NCI-H524 treated with DMSO at 0.1 percent for 48 hours (cell line): ENCODE results near the gene NR3C2.
A peak's percentile ranks its signal among the peaks of the same experiment; 100 is the strongest.

Experiments used
- DNase-seq: peaks from one replicate; lab custom pipeline; 2025; lab: John Stamatoyannopoulos, UW

The NR3C2 gene

DNA sequence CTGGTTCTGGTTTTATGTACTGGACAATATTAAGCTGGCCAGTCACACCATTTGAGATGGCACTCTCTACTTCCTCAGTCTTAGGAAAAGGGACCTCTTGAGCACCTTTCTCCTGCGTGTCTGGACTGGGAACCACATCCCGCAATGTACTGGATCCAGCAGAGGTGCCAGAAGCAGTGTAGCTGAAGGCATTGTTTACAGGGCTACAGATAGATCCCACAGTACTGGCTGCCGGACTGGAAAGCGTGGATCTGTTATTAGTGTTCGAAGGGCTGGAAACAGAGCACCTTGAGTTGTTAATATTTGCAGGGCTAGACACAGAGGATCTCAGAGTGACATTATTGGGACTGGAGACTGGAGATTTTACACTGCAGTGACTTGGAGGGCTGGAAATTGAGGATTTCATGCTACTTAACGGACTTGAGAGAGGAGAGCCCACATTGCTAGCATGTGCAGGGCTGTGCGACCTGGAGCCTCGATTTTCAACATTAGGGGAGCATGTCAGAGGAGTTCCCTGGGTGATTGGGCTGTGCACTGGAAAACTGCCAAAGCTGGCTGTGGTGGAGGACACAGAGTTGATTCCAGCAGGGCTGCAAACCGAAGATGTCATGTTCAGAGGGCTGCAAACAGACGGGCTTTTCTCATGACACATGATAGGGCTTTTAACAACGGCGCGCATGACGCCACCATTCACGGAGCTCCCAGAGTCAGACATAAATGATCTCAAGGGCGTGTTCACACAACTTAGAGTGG, 6.4 kb downstream of the NR3C2 start:
- DNase-seq = no peak

DNA sequence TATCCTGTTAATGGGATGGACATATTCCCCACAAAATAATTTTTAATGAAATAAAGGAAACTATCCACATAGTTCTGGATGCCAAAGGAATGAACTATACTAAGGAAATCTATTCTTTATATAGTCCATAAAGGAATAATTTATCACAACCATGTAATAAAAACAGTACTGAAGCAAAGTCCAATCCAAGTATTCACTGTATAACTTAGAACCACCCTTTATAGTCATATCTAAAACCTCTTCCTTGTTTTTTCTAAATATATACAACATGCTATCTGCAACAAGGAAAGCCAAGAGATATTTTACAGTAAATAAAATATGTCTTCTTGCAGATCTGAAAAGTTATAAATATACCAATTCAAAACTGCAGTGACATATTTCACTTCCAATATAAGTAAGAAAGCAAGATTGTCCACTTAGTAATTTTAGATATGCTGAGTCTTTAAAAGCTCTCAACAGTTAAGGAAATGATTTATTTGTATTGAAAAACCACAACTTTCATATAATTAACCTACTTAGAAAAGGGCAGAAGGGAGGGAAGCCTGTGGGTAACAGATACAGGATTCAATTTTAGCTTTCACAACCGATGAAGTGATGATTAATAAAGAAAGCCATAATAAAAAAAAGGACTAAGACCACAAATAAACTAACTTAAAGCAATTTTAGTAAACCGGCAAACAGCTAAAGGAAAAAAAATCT, 8.0 kb downstream of the NR3C2 start:
- no peak for DNase-seq

DNA sequence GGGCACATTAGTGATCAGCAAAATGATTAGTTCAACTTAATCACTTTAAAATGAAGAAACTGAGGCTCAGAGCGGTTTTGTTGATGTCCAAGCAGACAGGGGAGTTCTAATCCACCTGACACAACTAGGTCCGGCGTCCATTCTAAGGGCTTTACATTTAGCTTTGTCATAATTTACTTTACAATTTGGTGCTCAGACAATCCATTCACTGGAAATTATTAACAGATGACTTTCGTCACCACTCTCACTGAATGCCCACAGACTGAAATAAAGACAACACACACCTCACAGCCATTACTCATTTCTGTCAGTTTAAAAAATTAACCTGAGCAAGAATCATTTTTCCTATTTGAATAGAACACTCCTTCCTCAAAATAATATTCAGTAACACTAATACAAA, 10.8 kb downstream of the NR3C2 start:
- no peak for DNase-seq

DNA sequence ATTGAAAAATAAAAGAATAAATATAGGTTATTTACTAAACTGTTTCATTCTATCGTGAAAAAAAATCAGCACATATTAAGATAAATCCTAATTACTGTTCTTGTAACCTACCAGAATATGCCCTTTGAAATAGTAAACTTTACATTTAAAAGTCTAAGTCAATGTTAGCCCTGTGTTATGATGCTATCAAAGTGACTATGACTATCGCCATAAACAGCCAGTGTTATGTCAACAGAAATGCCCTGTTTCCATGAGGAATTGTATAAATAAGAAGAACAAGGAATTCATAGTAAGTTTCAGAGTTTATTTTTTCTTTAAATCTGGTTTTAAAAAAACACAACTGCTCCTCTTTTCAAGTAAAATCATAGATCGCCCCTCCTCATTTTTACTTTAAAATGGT, 11.4 kb downstream of the NR3C2 start:
- DNase-seq = no peak

DNA sequence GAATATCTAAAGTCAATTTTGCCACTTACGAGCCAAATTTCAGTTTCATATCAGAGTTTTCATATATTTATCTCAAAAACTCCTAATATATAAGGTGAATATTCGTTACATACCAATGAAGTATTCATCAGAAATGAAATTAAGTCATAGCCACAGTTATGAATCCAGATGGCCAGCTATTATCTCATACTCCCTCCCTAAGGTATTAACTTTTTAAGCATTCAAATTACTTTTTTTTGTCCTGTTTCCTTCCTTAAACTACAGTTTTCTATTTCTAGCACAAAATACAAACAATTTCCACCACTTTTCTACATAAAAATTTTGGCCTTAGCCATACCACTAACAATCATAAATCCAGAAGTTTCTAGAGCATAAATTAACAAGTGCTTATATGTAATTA, 13.0 kb downstream of the NR3C2 start:
- no peak for DNase-seq

DNA sequence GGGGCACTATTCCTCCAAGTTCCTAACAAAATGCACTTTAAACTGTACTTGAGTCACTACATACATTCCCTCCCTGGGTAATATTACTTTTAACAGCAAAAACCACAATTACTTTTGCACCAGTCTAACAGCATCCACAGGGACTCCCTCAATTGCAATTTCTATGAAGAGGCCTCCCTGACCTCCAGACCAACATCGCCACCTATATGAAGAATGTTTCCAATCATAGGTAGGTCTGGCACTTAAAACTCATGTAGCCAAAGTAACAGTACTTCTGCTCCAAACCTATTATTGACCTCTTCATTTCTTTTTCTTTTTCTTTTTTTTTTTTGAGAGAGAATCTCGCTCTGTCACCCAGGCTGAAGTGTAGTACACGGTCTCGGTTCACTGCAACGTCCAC, 15.6 kb downstream of the NR3C2 start:
- DNase-seq = no peak

DNA sequence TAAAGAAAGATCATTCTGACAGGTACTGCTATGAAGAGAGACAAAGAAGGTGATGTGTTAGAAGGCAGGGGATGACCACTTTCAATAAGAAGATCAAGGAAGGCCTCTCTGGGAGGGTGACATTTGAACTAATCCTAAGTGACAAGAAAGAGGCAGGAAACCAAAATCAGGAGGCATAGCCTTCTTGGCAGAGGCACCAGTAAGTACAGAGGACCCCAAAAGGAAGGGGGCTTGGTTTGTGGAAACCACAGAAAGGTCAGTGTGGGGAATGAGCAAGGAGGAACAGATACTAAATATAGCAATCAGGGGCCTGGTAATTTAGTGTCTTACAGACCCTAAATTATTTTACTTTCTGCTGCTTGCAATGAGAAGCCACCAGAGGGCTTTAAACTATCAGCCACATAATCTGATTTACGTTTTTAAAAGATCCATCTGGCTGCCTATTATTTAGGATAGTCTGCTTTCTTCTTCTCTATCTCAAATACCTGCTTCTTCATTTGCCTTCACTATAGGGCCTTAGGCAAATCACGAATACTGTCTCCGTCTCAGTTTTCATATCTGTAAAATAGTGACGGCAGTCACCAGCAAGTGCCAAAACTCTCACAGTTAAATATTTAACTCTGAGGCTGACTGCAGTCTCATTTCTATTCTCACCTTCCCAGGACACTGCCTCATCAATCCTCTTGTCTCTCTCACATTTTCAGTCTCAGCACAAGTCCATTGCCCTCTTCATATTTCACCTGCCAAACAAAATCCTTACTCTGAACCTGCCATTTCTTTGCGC, 16.7 kb downstream of the NR3C2 start:
- no peak for DNase-seq

DNA sequence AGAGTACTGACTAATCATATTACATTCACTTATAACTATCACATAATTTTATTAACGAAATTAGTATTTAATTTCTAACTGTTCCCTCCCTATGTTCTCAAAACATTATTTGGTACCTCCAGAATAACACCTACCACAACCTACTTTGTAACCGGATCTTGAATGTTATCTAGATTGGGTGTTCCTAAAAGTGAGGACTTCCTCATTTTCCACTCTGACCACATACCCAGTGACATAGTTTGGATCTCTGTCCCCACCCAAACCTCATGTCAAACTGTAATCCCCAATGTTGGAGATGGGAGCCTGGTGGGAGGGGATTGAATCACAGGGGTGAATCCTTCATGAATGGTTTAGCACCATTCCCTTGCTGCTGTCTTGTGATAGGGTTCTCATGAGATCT, 21.8 kb downstream of the NR3C2 start:
- DNase-seq = no peak

DNA sequence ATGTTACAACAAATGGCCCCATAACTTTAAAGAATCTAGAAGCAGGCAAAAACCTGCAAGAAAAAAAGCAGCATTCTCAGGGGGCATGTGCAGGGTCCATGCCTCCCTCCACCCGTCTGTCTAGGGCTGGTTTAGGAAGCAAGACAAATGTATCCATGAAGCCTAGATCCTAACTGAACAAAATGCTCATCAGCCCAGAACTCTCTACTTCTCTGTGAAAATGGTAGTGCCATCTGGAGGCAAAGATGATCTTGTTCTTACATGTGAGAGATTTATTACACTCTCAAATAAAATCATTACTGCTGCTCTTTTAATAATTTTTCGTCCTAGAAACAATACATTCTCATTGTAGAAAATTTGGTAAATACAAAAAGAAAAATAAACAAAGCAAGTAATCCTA, 26.7 kb downstream of the NR3C2 start:
- peak; percentile 1 for DNase-seq

DNA sequence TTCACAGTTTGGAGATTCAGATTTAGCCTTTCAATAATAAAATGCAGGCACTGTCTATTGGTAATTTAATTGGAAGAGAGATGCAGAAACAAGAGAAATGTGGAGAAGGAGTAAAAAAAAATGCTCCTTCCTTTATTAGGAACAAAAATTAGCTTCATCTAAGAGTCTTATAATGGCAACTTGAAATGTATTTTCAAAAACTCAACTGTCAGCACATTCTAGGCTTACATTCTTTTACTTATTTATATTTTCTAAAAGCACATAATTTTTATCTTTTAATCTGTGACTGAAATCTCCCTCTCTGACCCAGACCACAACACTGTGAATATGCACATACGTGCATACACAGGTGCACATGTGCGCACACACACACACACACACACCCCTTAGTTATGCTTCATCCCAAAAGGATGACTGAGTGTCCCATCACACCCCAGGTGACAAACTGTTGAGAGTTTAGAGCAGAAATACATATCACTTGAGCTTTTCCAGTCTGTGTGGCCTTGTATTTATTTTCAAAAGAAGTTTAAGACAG, 29.7 kb downstream of the NR3C2 start:
- no peak for DNase-seq

DNA sequence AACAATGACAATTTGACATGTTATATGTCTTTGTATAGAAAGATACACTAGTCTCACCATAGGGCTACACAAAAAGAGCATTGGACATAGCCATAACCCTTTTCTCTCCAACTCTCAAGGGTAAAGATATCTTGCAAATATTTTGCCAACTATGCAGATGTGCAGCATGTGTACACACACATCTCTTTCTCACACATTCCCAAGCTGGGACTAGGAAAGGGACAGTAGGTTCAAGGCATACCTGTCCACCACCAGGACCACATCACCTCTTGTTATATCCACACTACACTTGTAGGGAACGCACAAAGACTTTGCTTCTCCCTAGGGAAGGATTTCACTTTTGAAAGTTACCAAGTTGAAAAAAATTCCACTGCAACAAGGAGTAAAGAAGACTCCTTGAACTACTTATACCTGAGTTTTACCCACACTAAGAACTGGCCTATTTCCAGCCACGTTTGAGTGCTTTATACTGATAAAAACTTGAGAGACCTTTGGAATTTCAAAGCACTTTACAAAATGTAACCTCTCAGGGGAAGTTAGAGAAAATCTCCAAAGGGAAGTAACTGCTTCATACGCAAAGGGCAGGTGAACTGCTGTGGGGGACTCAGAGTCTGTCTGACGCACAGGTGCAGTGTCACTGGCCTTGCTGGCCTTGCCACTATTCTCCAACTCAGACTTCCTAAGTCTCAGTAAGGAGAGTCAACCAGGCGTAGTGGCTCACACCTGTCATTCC, 36.9 kb downstream of the NR3C2 start:
- no peak for DNase-seq

DNA sequence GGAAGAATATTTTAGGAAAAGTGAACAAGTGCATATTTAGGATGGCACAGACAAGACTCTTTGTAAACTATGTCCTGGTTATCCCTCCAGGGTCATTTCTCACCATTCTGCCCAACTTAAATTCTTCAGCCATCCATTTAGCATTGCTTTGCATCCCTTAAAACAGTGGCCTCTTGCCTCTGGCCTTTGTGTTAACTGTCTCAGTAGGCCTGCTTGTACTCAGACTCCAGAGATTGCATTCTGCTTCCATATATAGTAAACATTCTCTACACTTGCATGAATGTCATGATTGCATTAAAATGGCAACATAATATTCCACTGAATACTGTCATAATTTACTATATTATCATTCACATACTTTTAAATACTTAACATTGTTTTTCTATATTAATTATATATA, 43.2 kb downstream of the NR3C2 start:
- no peak for DNase-seq

DNA sequence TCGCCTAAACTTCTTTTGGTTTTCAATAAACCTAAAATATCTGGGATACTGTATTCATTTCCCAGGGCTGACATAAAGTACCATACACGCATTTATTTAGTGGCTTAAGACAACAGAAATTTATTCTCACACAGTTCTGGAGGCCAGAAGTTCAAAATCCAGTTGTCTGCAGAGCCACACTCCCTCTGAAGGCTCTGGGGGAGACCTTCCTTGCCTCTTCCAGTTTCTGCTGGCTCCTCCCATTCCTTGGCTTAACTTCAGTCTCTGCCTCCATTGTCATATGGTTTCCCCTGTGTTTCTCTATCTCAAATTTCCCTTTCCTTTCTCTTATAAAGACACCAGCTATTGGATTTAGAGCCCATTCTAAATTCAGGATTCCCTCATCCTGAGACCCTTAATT, 44.4 kb downstream of the NR3C2 start:
- DNase-seq = no peak

DNA sequence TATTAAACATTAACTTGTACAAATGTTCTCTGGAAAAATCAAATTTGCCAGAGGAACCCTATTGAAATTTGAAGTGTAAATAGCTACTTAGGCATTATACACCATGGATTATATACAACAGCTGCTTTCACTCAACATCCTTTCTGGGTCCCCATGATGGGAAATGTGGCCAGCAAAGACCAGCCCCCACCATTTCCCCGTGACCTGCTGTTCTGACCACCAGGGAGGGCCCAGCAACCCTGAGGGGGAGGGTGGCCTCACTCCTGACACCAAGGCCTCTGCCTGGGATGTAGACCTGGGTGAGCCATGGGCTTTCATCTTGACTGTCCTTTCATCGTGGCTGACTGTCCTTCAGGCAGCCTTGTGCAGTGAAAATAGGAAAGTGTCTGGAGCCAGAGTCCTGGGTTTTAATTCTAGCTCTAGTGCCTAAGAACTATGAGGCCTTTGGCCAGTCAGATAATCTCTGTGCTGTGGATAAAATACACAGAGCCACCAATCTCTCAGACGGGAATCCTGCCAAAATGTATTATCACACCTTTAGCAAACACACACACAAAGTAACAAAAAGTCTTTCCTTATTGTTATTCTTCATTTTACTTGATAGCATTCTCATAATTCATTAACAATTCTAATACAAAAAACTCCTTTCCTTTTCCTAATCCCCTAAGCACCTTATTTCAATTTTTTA, 45.1 kb downstream of the NR3C2 start:
- no peak for DNase-seq

DNA sequence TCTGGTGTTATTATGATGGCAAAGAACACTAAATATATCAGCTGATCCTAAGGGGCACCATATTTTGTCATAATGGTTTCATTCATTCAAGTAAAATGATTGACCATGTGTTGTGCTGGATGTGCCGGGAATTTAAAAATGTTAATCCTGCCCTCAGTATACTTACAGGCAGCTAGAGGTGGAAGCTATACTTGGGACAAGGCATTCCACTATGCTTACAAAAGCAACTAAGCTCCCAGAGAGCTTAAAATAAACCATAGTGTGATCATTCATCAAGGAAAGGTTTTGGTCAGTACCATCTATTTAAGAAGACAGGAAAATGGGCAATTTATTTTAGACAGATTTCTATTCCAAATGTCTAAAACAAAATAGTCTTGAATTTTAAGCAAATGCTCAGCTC, 46.4 kb downstream of the NR3C2 start:
- DNase-seq = no peak

DNA sequence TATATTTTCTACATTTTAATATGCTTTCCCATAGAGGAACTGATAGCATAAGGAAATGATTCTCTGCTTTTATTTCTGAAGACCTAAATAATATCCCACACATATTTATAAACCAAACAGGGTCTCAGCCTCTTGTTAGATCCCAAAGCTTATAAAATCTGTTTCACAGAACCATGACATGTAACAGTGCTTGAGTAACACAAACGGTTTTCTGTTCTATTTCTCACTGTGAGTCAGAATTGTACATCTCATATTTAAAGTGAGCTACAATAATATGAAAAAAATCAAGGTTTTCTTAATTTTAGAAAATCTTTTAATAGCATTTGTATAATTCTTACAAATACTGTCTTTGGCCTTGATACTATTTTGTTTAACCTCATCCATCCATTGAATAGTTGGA, 51.2 kb downstream of the NR3C2 start:
- no peak for DNase-seq

DNA sequence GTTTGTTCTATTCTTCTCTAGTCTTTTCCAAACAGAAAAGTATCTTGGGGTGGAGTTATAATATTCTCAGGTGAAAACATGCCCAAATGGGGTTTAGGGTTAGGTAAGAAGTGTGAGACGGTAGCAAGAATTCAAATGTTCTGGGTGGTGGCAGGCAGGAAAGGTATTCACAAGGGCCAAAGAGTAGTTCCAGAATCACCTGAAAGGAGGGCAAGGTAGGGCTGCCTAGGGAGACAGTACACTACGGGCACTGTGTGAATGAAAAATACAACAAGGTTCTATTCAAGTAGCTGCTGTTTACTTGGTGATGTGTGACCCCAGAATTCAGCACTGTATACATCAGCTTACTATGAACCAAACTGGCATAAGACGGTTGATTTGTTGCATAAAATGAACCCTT, 51.9 kb downstream of the NR3C2 start:
- DNase-seq = no peak

DNA sequence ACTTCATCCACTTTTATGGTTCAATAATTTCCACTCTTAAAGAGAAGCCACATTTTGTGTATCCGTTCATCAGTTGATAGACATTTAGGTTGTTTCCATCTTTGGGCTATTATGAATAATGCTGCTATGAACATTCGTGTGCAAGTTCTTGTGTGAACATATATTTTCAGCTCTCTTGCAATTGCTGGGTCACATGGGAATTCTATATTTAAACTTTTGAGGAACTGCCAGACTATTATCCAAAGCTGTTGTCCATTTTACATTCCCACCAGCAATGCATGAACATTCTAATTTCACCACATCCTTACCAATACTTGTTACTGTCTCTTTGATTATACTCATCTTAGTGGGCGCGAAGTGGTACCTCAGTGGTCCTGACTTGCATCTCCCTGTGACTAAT, 61.9 kb downstream of the NR3C2 start:
- no peak for DNase-seq

DNA sequence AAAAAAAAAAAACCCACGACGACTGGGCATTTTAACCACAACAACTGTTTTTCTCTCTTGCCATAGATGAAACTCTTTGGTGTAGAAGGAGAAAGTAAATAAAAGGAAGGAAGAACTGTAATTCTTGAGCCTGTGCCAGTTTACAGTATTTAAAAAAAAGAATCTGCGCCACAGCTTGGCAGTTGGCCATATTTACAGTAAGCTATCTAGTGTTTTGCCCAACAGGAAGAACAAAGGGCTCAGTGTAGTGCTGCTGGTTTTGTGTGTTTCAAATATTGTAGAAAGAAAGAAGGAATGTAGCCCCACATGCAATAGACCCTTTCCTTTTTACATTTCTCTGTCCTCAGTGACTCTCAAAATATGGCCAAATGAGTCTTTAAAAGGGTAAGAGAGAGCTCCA, 66.1 kb downstream of the NR3C2 start:
- no peak for DNase-seq

DNA sequence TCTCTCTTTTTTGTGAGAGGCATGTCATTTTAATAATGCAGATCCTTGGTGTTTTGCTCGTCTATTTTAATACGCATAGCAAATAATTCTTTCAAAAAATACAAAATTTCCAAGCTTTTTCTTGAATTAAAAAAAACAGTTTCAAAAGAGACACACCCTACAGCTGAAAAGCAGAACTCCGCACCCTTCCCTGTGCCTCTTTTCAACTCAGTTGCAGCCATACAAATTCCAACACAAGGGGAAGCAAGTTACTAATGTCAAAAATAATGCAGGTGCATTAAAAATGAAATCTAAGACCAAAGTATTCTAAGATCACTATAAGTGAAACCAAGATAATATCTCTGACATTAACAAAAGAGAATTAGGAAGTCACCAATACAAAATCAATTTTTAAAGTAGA, 66.6 kb downstream of the NR3C2 start:
- DNase-seq = no peak

DNA sequence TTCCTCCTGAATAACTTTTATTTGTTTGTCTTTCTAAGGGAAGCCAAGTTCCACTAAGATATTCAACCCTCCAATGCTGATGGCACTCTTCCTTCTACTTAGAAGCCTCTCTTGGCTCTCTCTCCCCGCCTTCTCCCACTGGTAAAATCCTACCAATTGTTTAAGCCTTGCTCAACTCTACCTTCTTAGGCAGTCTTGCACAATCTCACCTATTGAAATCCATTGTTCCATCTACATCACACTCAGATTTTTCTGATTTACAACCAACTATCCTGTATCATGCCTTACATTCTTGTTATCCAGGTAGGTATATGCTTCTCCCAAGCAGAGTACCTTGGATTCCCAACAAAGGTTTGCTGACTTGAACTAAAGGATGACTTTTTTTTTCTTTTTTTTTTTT, 69.1 kb downstream of the NR3C2 start:
- DNase-seq = no peak

DNA sequence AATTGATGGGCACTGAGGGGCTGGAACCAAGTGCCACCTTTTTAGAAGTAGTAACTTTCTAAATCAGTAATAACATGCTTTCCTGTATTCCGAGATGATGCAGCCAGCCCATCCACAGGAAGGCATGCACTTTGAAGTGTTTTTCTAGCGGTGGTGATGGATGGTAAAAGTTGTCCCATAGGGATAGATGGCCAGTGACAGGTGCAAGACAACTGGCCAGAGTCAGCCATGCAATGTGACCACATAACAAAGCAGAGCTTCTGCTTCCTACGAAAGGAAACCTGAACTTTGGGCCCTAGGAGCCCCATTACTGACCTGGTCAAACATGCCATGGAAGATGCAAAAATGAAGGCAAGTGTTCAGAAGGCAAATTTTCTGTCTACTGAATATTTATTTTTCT, 72.3 kb downstream of the NR3C2 start:
- no peak for DNase-seq
